Measurements from ENCODE around the gene KCNK6. TPM values are rescaled to one million over a fixed set of nuclear protein-coding genes. Genes with fewer than 3 reads are reported as not detected.
A peak's percentile ranks its signal among the peaks of the same experiment; 100 is the strongest.

The KCNK6 gene
- total and polyA plus RNA-seq, 2 donors (not counting 1 experiment from before 2014, with no cell fraction given): 3.4 to 3.7 TPM

GRCh38 chr19:38361633-38362075, 42.0 kb downstream of the KCNK6 start:
- intact Hi-C loops (cut with micrococcal nuclease): loop anchor here (1.0 kb wide), 2 partner anchors 13 to 25 kb away; partner anchors contain the start of gene PSMD8
- peak overlapping the region; percentile 99 for H3K4me2 ChIP-seq (replicated peaks; ENCODE audit: low read depth, low read length, poor library complexity, severe bottlenecking)
- DNase-seq (peak; percentile 77), ATAC-seq (ENCODE audit: low read depth) (peak; percentile 68)
- under 1% methylated on average over 36 of the region's 37 CpGs for WGBS (ENCODE audit: insufficient coverage)
- H3K27me3 ChIP-seq (replicated peaks in 1 of 4; ENCODE audit: control extremely low read depth in 1 of 4, control insufficient read depth in 3 of 4, insufficient read depth in 4 of 4, low read length in 3 of 4): peaks cover 0 to 27% (median 2%) of the 10 kb centered on the region in 4 experiments
- Mint-ChIP-seq H3K27me3 (peaks cover 6% of the 10 kb centered on the region), H3K4me3 (peak overlapping the region; percentile 91), H3K4me1 (peaks cover 17% of the 10 kb centered on the region), H3K9me3 (ENCODE audit: insufficient read depth) (no peaks in the 10 kb centered on the region), H3K27ac (peak overlapping the region; percentile 53)
- no peaks in the 10 kb centered on the region for H4K20me1 ChIP-seq (ENCODE audit: control insufficient read depth, insufficient read depth, low read length, poor library complexity, severe bottlenecking)
- ChIA-PET POLR2A (interaction anchor here (0.6 to 1.6 kb wide), 5 partner anchors 13 to 429 kb away, joined by 3 to 8 read pairs (median 4); partner anchors contain the start of genes GGN, PSMD8 and SPRED3), CTCF (interaction anchor here (1.4 kb wide), 1 partner anchor 12 kb away, joined by 5 read pairs; the partner anchor contains the start of gene PSMD8)
- H2AFZ ChIP-seq (ENCODE audit: insufficient read depth, low read depth, low read length, poor library complexity, severe bottlenecking): peak overlapping the region; percentile 87
- no peaks in the 10 kb centered on the region for H3K36me3 ChIP-seq (replicated peaks in 1 of 2; ENCODE audit: control extremely low read depth in 1 of 2, control insufficient read depth in 1 of 2, extremely low read depth in 1 of 2, insufficient read depth in 2 of 2, low read length in 1 of 2)
- peak overlapping the region; percentile 14 to 76 (median 62) for H3K4me3 ChIP-seq (ENCODE audit: control extremely low read depth in 1 of 5, extremely low read depth in 1 of 5, insufficient read depth in 1 of 5, low read depth in 2 of 5, low read length in 4 of 5)
- no peaks in the 10 kb centered on the region for H3K79me2 ChIP-seq (ENCODE audit: control insufficient read depth, insufficient read depth, low read length)
- peaks cover 9 to 20% of the 10 kb centered on the region in 2 donors for H3K4me1 ChIP-seq (ENCODE audit: control insufficient read depth in 2 of 2, insufficient read depth in 2 of 2, low read length in 2 of 2)
- TF ChIP-seq CTCF (IDR thresholded peaks at IDR 0.05) (peak; percentile 16), EZH2 (IDR thresholded peaks at IDR 0.05; ENCODE audit: borderline replicate concordance, insufficient read depth, low read depth, low read length, poor library complexity, severe bottlenecking) (no peak)
- peak overlapping the region; percentile 73 for H3K9ac ChIP-seq (ENCODE audit: low read length)
- no peak overlapping the region for H3K27ac ChIP-seq (ENCODE audit: low read length in 2 of 2)
- H3K9me3 ChIP-seq (ENCODE audit: control extremely low read depth in 1 of 3, control insufficient read depth in 2 of 3, insufficient read depth in 1 of 3, low read length in 2 of 3): peaks cover 0 to 8% (median 0%) of the 10 kb centered on the region in 3 donors
